HCT116 (cell line): ENCODE data around the gene INPP5B. TPM values are rescaled to one million over a fixed set of nuclear protein-coding genes. Genes with fewer than 3 reads are reported as not detected.

ENCODE experiments used
- ATAC-seq: fragments of 200-7000 bp; cut with Tn5 transposase; 2 replicates; pipeline ENCODE4 v1.9.1; 2020; ENCODE audit warnings: mild to moderate bottlenecking, moderate library complexity
- BruUV-seq: library from RNA; stranded (reverse); fragments of 400-500 nt; replicated peaks from 2 replicates; lab custom pipeline; 2021; lab: Mats Ljungman, UMichigan
- CTCF ChIA-PET: fragments of 300-600 bp; sonication (Branson Sonifier 250); formaldehyde crosslinking; loops from one replicate; lab custom pipeline; 2021; ENCODE audit warnings: antibody characterized with exemption; lab: Charles Lee
- POLR2A ChIA-PET: fragments of 300-600, 350-600 bp; sonication (Branson Sonifier 250); formaldehyde crosslinking; loops from one replicate; lab custom pipeline; 2021; ENCODE audit warnings: antibody characterized with exemption; lab: Charles Lee
- RAD21 ChIA-PET, 2 experiments: fragments of 300-600 bp; sonication (Branson Sonifier 250); formaldehyde crosslinking; loops; one replicate each; lab custom pipeline; 2023; ENCODE audit warnings: low total read pairs in 2 of 2; ENCODE audit not compliant: uncharacterized antibody in 2 of 2, unreplicated experiment in 2 of 2, low non-redundant PET in 1 of 2; lab: Charles Lee
- DNase-seq: peaks from one replicate; pipeline ENCODE4 v3.0.0-alpha.2; 2010; ENCODE audit warnings: low read depth, low spot score
- H2AFZ ChIP-seq: fragments of 200-600 bp; shearing (Covaris generic), sonication (generic); 2 replicates; pipeline ENCODE4 v1.6.1; 2017; ENCODE audit warnings: low read depth, mixed run types, mixed read lengths, antibody characterized with exemption, low read length; ENCODE audit not compliant: poor library complexity, severe bottlenecking
- H3K27ac ChIP-seq: 2 replicates; pipeline ENCODE4 v1.5.1; 2012; ENCODE audit warnings: low read depth, low read length
- H3K27me3 ChIP-seq: fragments of 200-600 bp; sonication (generic); 2 replicates; pipeline ENCODE4 v1.6.1; 2016; ENCODE audit warnings: mixed run types, low read length, mixed read lengths; ENCODE audit not compliant: insufficient read depth
- H3K36me3 ChIP-seq, 2 experiments: fragments of 200-500 bp in 1 of 2; fragments of 200-600 bp in 1 of 2; sonication (Bioruptor generic) in 1 of 2; sonication (generic) in 1 of 2; 2 replicates each; pipeline versions ENCODE4 v1.5.1 to v1.6.1; 2014 to 2016; ENCODE audit warnings: low read length in 2 of 2, inconsistent platforms in 1 of 2, mixed read lengths in 1 of 2, mixed run types in 1 of 2; ENCODE audit not compliant: insufficient read depth in 2 of 2, control insufficient read depth in 1 of 2
- H3K4me1 ChIP-seq, 2 experiments: fragments of 200-600 bp in 1 of 2; sonication (generic) in 1 of 2; 2 replicates each; pipeline versions ENCODE4 v1.5.1 to v1.6.1; 2012 to 2017; ENCODE audit warnings: low read length in 2 of 2, inconsistent platforms in 1 of 2, mild to moderate bottlenecking in 1 of 2, mixed read lengths in 1 of 2, mixed run types in 1 of 2, moderate library complexity in 1 of 2; ENCODE audit not compliant: insufficient read depth in 2 of 2, control insufficient read depth in 1 of 2
- H3K4me2 ChIP-seq: fragments of 200-600 bp; sonication (generic); 2 replicates; pipeline ENCODE4 v1.6.1; 2017; ENCODE audit warnings: mixed run types, low read length, mixed read lengths
- H3K4me3 ChIP-seq, 2 experiments: fragments of 200-600 bp in 1 of 2; sonication (generic) in 1 of 2; replicated peaks in 1 of 2; 2 replicates each; pipeline ENCODE4 v1.5.1; 2011 to 2016; ENCODE audit warnings: low read length in 2 of 2, control low read depth in 1 of 2, low read depth in 1 of 2, mild to moderate bottlenecking in 1 of 2, mixed read lengths in 1 of 2, mixed run types in 1 of 2
- H3K79me2 ChIP-seq: fragments of 200-600 bp; sonication (generic); 2 replicates; pipeline ENCODE4 v1.6.1; 2017; ENCODE audit warnings: mild to moderate bottlenecking, mixed run types, low read length, moderate library complexity, mixed read lengths; ENCODE audit not compliant: insufficient read depth
- H3K9ac ChIP-seq: fragments of 200-600 bp; sonication (generic); 2 replicates; pipeline ENCODE4 v1.6.1; 2016; ENCODE audit warnings: low read length, mixed read lengths
- H3K9me2 ChIP-seq: fragments of 200-600 bp; sonication (generic), shearing (Covaris generic); 2 replicates; pipeline ENCODE4 v1.6.1; 2017; ENCODE audit warnings: mixed run types, mild to moderate bottlenecking, moderate library complexity; ENCODE audit not compliant: insufficient read depth
- H3K9me3 ChIP-seq, 2 experiments: fragments of 200-500 bp in 1 of 2; fragments of 200-600 bp in 1 of 2; sonication (Bioruptor generic) in 1 of 2; sonication (generic) in 1 of 2; 2 replicates each; pipeline ENCODE4 v1.6.1; 2014 to 2017; ENCODE audit warnings: low read length in 2 of 2, mixed read lengths in 2 of 2, inconsistent platforms in 1 of 2, low read depth in 1 of 2, mild to moderate bottlenecking in 1 of 2, mixed run types in 1 of 2, moderate library complexity in 1 of 2; ENCODE audit not compliant: control insufficient read depth in 1 of 2, insufficient read depth in 1 of 2
- H4K20me1 ChIP-seq: fragments of 200-600 bp; sonication (generic), shearing (Covaris generic); 2 replicates; pipeline ENCODE4 v1.6.1; 2017; ENCODE audit warnings: mixed run types, mild to moderate bottlenecking, moderate library complexity; ENCODE audit not compliant: insufficient read depth
- ELF1 ChIP-seq: IDR thresholded peaks from 2 replicates; pipeline ENCODE4 v1.6.1; 2012; ENCODE audit warnings: low read depth, borderline replicate concordance
- POLR2AphosphoS5 ChIP-seq: IDR thresholded peaks from 2 replicates; pipeline ENCODE4 v1.6.1; 2011; ENCODE audit warnings: mild to moderate bottlenecking, low read depth, low read length, moderate library complexity
- SP1 ChIP-seq: IDR thresholded peaks from 2 replicates; pipeline ENCODE4 v1.6.1; 2012; ENCODE audit warnings: low read depth
- TCF7L2 ChIP-seq: IDR thresholded peaks from 2 replicates; pipeline ENCODE4 v1.7.0; 2011; ENCODE audit warnings: borderline replicate concordance, inconsistent platforms; ENCODE audit not compliant: insufficient read depth, insufficient read length; ENCODE audit errors: extremely low read depth
- intact Hi-C: fragments of 100-400 bp; cut with micrococcal nuclease; formaldehyde crosslinking; loops from 2 replicates; pipeline ENCODE4 v1.10.0; 2022
- total RNA-seq: library from RNA; stranded (reverse); gene quantifications from one replicate; pipeline ENCODE4 v1.2.1, GENCODE V29; 2021; ENCODE audit not compliant: unreplicated experiment
- TF ChIP-seq, protein P1 (sequence below): IDR thresholded peaks from 2 replicates; pipeline ENCODE4 v1.6.1; 2011; ENCODE audit warnings: mild to moderate bottlenecking, low read length, moderate library complexity; ENCODE audit not compliant: insufficient replicate concordance; ENCODE audit errors: extremely low read depth

INPP5B gene
- total RNA-seq, 1 experiment from 2014 or later: 20.8 TPM

DNA sequence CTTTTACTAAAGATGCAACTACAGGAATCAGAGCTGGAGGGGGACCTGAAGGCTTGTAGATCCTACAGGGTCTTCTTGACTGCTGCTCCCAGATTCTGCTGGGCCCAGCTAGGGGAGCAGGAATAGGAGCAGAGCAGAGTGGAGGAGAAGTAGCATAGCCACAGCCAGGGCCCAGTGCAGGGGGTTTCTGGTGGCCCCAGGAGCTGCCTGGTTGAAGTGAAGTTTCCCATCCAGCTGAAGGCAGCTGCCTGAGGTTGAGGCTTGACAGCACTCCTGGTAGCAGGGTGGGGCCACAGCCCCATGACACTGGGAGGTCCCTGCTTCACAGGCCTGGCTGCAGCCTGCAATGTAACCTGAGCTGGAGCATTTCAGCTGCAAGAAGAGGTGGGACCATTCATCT, 2.0 kb upstream of the INPP5B start:
- ATAC-seq: no peak

DNA sequence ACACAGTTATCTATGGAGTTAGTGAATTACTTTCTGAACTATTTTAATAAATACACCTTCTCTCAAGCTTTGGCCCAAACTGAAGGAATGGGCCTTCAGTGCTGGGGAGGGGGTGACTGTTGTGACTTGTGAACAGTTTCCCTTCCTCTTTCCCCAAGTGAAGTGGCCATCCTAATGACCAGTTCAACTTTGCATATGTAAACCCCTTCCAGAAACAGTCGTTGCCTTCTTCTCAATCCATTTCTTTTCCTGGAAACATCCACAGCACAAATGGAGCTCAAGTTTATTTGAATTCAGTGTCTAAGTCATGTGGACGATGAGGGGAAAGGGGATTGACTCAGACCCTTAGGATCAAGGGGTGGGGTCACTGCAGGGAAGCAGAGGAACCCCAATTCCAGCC, 1.3 kb upstream of the INPP5B start:
- ChIA-PET POLR2A (no interaction called here), RAD21 (no interaction called here)
- intact Hi-C loops: no loop called here

More for the DNA sequence above, 2.0 kb upstream of the INPP5B start:
- no peaks in the 10 kb centered on the region for H4K20me1 ChIP-seq
- no peak overlapping the region for H2AFZ ChIP-seq
- no peak overlapping the region for H3K4me2 ChIP-seq
- H3K79me2 ChIP-seq: no peaks in the 10 kb centered on the region
- no peak overlapping the region for H3K9ac ChIP-seq
- POLR2A ChIA-PET: no interaction called here
- CTCF ChIA-PET: no interaction called here
- no peak overlapping the region for H3K27ac ChIP-seq
- DNase-seq: no peak
- no peaks in the 10 kb centered on the region for H3K36me3 ChIP-seq
- no peaks in the 10 kb centered on the region for H3K9me3 ChIP-seq
- BruUV-seq: no TSS peak
- H3K27me3 ChIP-seq: no peaks in the 10 kb centered on the region
- peaks cover 9 to 41% of the 10 kb centered on the region in 2 experiments; a peak in 3 of 4 replicates for H3K4me1 ChIP-seq
- RAD21 ChIA-PET: no interaction called here
- intact Hi-C loops: no loop called here
- TF ChIP-seq ELF1 (no peak), POLR2AphosphoS5 (no peak)
- H3K4me3 ChIP-seq: no peak overlapping the region
- H3K9me2 ChIP-seq: no peaks in the 10 kb centered on the region

More for the DNA sequence above, 1.3 kb upstream of the INPP5B start:
- Histone ChIP-seq H3K27ac (no peak overlapping the region), H3K27me3 (no peaks in the 10 kb centered on the region), H2AFZ (no peak overlapping the region), H4K20me1 (no peaks in the 10 kb centered on the region), H3K9me3 (no peaks in the 10 kb centered on the region), H3K9me2 (no peaks in the 10 kb centered on the region), H3K79me2 (no peaks in the 10 kb centered on the region), H3K4me3 (no peak overlapping the region), H3K4me2 (no peak overlapping the region), H3K4me1 (peaks cover 9 to 41% of the 10 kb centered on the region in 2 experiments; a peak in 3 of 4 replicates), H3K36me3 (no peaks in the 10 kb centered on the region), H3K9ac (no peak overlapping the region)
- TF ChIP-seq, protein P1, sequence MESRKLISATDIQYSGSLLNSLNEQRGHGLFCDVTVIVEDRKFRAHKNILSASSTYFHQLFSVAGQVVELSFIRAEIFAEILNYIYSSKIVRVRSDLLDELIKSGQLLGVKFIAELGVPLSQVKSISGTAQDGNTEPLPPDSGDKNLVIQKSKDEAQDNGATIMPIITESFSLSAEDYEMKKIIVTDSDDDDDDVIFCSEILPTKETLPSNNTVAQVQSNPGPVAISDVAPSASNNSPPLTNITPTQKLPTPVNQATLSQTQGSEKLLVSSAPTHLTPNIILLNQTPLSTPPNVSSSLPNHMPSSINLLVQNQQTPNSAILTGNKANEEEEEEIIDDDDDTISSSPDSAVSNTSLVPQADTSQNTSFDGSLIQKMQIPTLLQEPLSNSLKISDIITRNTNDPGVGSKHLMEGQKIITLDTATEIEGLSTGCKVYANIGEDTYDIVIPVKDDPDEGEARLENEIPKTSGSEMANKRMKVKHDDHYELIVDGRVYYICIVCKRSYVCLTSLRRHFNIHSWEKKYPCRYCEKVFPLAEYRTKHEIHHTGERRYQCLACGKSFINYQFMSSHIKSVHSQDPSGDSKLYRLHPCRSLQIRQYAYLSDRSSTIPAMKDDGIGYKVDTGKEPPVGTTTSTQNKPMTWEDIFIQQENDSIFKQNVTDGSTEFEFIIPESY: no peak
- TF ChIP-seq SP1 (no peak), TCF7L2 (no peak)
- BruUV-seq: no TSS peak
- CTCF ChIA-PET: no interaction called here
- DNase-seq (no peak), ATAC-seq (no peak)
